H1 (cell line): Measurements from ENCODE around the gene EGFLAM. TPM values are rescaled to one million over a fixed set of nuclear protein-coding genes. Genes with fewer than 3 reads are reported as not detected.

Source experiments
- CTCF ChIA-PET: fragments of 300-600 bp; sonication (Branson Sonifier 250); formaldehyde crosslinking; loops from one replicate; lab custom pipeline; 2021; ENCODE audit not compliant: partially characterized antibody; lab: Charles Lee
- POLR2A ChIA-PET: fragments of 300-600 bp; sonication (Branson Sonifier 250); formaldehyde crosslinking; loops from one replicate; lab custom pipeline; 2021; ENCODE audit warnings: inconsistent platforms; ENCODE audit not compliant: partially characterized antibody; lab: Charles Lee
- DNase-seq, 2 experiments: peaks; one replicate each; pipeline versions ENCODE4 v3.0.0 to v3.0.0-alpha.2; 2010 to 2022; ENCODE audit warnings: low spot score in 2 of 2, low read depth in 1 of 2, mixed read lengths in 1 of 2
- FAIRE-seq: peaks from 2 replicates; lab custom pipeline; 2011; peaks lifted over from hg19 to GRCh38; lab: Jason Lieb, UNC
- H2AFZ ChIP-seq: 2 replicates; pipeline ENCODE4 v1.8.1; 2012; ENCODE audit warnings: low read length, inconsistent platforms
- H2AK5ac ChIP-seq: 2 replicates; pipeline ENCODE4 v1.6.1; 2013; ENCODE audit warnings: low read depth, low read length
- H2BK120ac ChIP-seq: replicated peaks from 2 replicates; pipeline ENCODE3; 2013; ENCODE audit warnings: low read depth, low read length, inconsistent platforms
- H2BK12ac ChIP-seq: 2 replicates; pipeline ENCODE4 v1.6.1; 2013; ENCODE audit warnings: low read depth, low read length
- H2BK15ac ChIP-seq: 2 replicates; pipeline ENCODE4 v1.6.1; 2013; ENCODE audit warnings: low read length
- H2BK20ac ChIP-seq: 2 replicates; pipeline ENCODE4 v1.6.1; 2013; ENCODE audit warnings: low read length
- H2BK5ac ChIP-seq: 2 replicates; pipeline ENCODE4 v1.6.1; 2013; ENCODE audit warnings: low read depth, low read length
- H3K14ac ChIP-seq: 2 replicates; pipeline ENCODE4 v1.6.1; 2013; ENCODE audit warnings: inconsistent platforms; ENCODE audit not compliant: insufficient read length
- H3K18ac ChIP-seq: 2 replicates; pipeline ENCODE4 v1.6.1; 2013; ENCODE audit warnings: low read length; ENCODE audit errors: extremely low read depth
- H3K23ac ChIP-seq: 2 replicates; pipeline ENCODE4 v1.6.1; 2013; ENCODE audit warnings: inconsistent platforms; ENCODE audit not compliant: insufficient read length
- H3K23me2 ChIP-seq: 2 replicates; pipeline ENCODE4 v1.6.1; 2013; ENCODE audit warnings: low read depth, low read length
- H3K27ac ChIP-seq: 2 replicates; pipeline ENCODE4 v1.6.1; 2011; ENCODE audit warnings: low read depth, low read length, inconsistent platforms
- H3K27me3 ChIP-seq, 4 experiments: replicated peaks in 1 of 4; 1 replicate in 1 of 4; 2 replicates in 3 of 4; pipeline versions ENCODE4 v1.6.1 to v1.8.1; 2011 to 2013; ENCODE audit warnings: low read length in 3 of 4, mild to moderate bottlenecking in 3 of 4, inconsistent platforms in 2 of 4, mixed read lengths in 2 of 4, moderate library complexity in 1 of 4; ENCODE audit not compliant: control insufficient read depth in 3 of 4, insufficient read depth in 3 of 4; ENCODE audit errors: extremely low read depth in 1 of 4
- H3K36me3 ChIP-seq, 4 experiments: 2 replicates each; pipeline versions ENCODE4 v1.6.1 to v1.8.1; 2011 to 2013; ENCODE audit warnings: mild to moderate bottlenecking in 4 of 4, low read length in 3 of 4, moderate library complexity in 2 of 4, control low read depth in 1 of 4, inconsistent platforms in 1 of 4; ENCODE audit not compliant: insufficient read depth in 4 of 4, control insufficient read depth in 2 of 4
- H3K4ac ChIP-seq: replicated peaks from 2 replicates; pipeline ENCODE3; 2013; ENCODE audit warnings: low read length, low read depth, mixed read lengths, inconsistent platforms; ENCODE audit not compliant: insufficient read length
- H3K4me1 ChIP-seq, 4 experiments: replicated peaks in 1 of 4; 1 replicate in 1 of 4; 2 replicates in 3 of 4; pipeline versions ENCODE4 v1.6.1 to v1.8.1; 2011 to 2013; ENCODE audit warnings: low read length in 3 of 4, inconsistent platforms in 2 of 4, mixed read lengths in 1 of 4; ENCODE audit not compliant: insufficient read depth in 4 of 4, control insufficient read depth in 3 of 4
- H3K4me2 ChIP-seq, 2 experiments: 2 replicates each; pipeline versions ENCODE4 v1.6.1 to v1.8.1; 2011 to 2013; ENCODE audit warnings: low read depth in 2 of 2, low read length in 2 of 2, control low read depth in 1 of 2, inconsistent platforms in 1 of 2, mild to moderate bottlenecking in 1 of 2; ENCODE audit not compliant: insufficient read depth in 1 of 2
- H3K4me3 ChIP-seq, 4 experiments: fragments of 200-600, 300-600 bp in 1 of 4; sonication (generic), shearing (Covaris generic), sonication (Bioruptor Twin) in 1 of 4; 2 replicates each; pipeline versions ENCODE4 v1.5.1 to v1.8.1; 2011 to 2016; ENCODE audit warnings: low read length in 4 of 4, low read depth in 3 of 4, control low read depth in 2 of 4, inconsistent platforms in 2 of 4, mild to moderate bottlenecking in 2 of 4, mixed read lengths in 1 of 4, moderate library complexity in 1 of 4; ENCODE audit not compliant: insufficient read depth in 2 of 4; ENCODE audit errors: extremely low read depth in 1 of 4
- H3K56ac ChIP-seq: replicated peaks from 2 replicates; pipeline ENCODE3; 2013; ENCODE audit warnings: low read depth, mild to moderate bottlenecking, mixed read lengths, low read length, inconsistent platforms; ENCODE audit not compliant: insufficient read length
- H3K79me1 ChIP-seq: 2 replicates; pipeline ENCODE4 v1.6.1; 2013; ENCODE audit warnings: low read depth, low read length, control low read depth
- H3K79me2 ChIP-seq, 2 experiments: 2 replicates each; pipeline versions ENCODE4 v1.6.1 to v1.8.1; 2012 to 2013; ENCODE audit warnings: low read length in 2 of 2, mild to moderate bottlenecking in 2 of 2, inconsistent platforms in 1 of 2; ENCODE audit not compliant: insufficient read depth in 2 of 2, control insufficient read depth in 1 of 2
- H3K9ac ChIP-seq, 4 experiments: replicated peaks in 1 of 4; 1 replicate in 1 of 4; 2 replicates in 3 of 4; pipeline versions ENCODE4 v1.6.1 to v1.8.1; 2011 to 2013; ENCODE audit warnings: low read depth in 3 of 4, low read length in 3 of 4, control low read depth in 2 of 4, mild to moderate bottlenecking in 2 of 4, moderate library complexity in 2 of 4, inconsistent platforms in 1 of 4; ENCODE audit errors: extremely low read depth in 1 of 4
- H3K9me3 ChIP-seq, 2 experiments: 2 replicates each; pipeline versions ENCODE4 v1.6.1 to v1.8.1; 2012 to 2013; ENCODE audit warnings: mild to moderate bottlenecking in 2 of 2, moderate library complexity in 2 of 2, control low read depth in 1 of 2, inconsistent platforms in 1 of 2, low read depth in 1 of 2, low read length in 1 of 2, mixed read lengths in 1 of 2; ENCODE audit not compliant: insufficient read depth in 2 of 2
- H4K20me1 ChIP-seq, 2 experiments: replicated peaks in 1 of 2; 2 replicates each; pipeline versions ENCODE3 to v1.8.1; 2011 to 2013; ENCODE audit warnings: inconsistent platforms in 2 of 2, low read length in 2 of 2, mild to moderate bottlenecking in 1 of 2; ENCODE audit not compliant: insufficient read depth in 2 of 2, control insufficient read depth in 1 of 2
- H4K5ac ChIP-seq: 2 replicates; pipeline ENCODE4 v1.6.1; 2013; ENCODE audit warnings: low read length, low read depth, mixed read lengths, inconsistent platforms; ENCODE audit not compliant: insufficient read length
- H4K8ac ChIP-seq: 2 replicates; pipeline ENCODE4 v1.8.0; 2013; ENCODE audit warnings: mild to moderate bottlenecking, moderate library complexity, low read length, inconsistent platforms; ENCODE audit not compliant: insufficient read depth; ENCODE audit errors: extremely low read depth
- H4K91ac ChIP-seq: replicated peaks from 2 replicates; pipeline ENCODE3; 2013; ENCODE audit warnings: low read length, mixed read lengths, inconsistent platforms; ENCODE audit not compliant: insufficient read length
- ASH2L ChIP-seq: fragments of 200-600, 300-600 bp; sonication (generic); IDR thresholded peaks from one replicate; pipeline ENCODE4 v1.7.1; 2017; ENCODE audit warnings: low read length
- BACH1 ChIP-seq: IDR thresholded peaks from 2 replicates; pipeline ENCODE4 v1.6.1; 2012; ENCODE audit warnings: low read length, improper control_type of control experiment
- BCL11A ChIP-seq, 2 experiments: IDR thresholded peaks; one replicate each; pipeline ENCODE4 v1.6.1; 2011; ENCODE audit warnings: low read depth in 2 of 2, low read length in 2 of 2, mild to moderate bottlenecking in 2 of 2
- CBX5 ChIP-seq: fragments of 300-800, 300-1000 bp; sonication (generic); IDR thresholded peaks from 2 replicates; pipeline ENCODE4 v1.7.1; 2016; ENCODE audit warnings: antibody characterized with exemption, low read length, low read depth
- PHF8 ChIP-seq: fragments of 200-600 bp; sonication (generic); conservative IDR thresholded peaks from 2 replicates; pipeline ENCODE4 v1.7.1; 2012; ENCODE audit warnings: low read depth, mild to moderate bottlenecking, inconsistent platforms, low read length, moderate library complexity
- POLR2A ChIP-seq, 2 experiments: IDR thresholded peaks; 1 replicate in 1 of 2; 2 replicates in 1 of 2; pipeline ENCODE4 v1.6.1; 2011; ENCODE audit warnings: low read depth in 2 of 2, low read length in 2 of 2, mild to moderate bottlenecking in 2 of 2; ENCODE audit errors: control extremely low read depth in 1 of 2
- RBBP5 ChIP-seq: IDR thresholded peaks from 2 replicates; pipeline ENCODE4 v1.7.1; 2012; ENCODE audit warnings: low read depth, mild to moderate bottlenecking, inconsistent platforms, low read length, moderate library complexity, borderline replicate concordance
- RNF2 ChIP-seq: fragments of 200-900, 300-1000 bp; sonication (generic); IDR thresholded peaks from 2 replicates; pipeline ENCODE4 v1.7.1; 2016; ENCODE audit warnings: borderline replicate concordance, low read depth, mild to moderate bottlenecking, antibody characterized with exemption, low read length; ENCODE audit not compliant: poor library complexity, severe bottlenecking; ENCODE audit errors: missing control alignments
- SIX5 ChIP-seq: IDR thresholded peaks from 2 replicates; pipeline ENCODE4 v1.6.1; 2011; ENCODE audit warnings: mild to moderate bottlenecking, low read depth, low read length
- SP1 ChIP-seq: IDR thresholded peaks from 2 replicates; pipeline ENCODE4 v1.6.1; 2011; ENCODE audit warnings: low read depth, low read length
- SRF ChIP-seq: IDR thresholded peaks from 2 replicates; pipeline ENCODE4 v1.6.1; 2011; ENCODE audit warnings: mild to moderate bottlenecking, low read depth, low read length, moderate library complexity
- ZNF274 ChIP-seq: IDR thresholded peaks from 2 replicates; pipeline ENCODE4 v1.7.0; 2012; ENCODE audit warnings: low read length, borderline replicate concordance; ENCODE audit errors: extremely low read depth
- WGBS, 2 experiments: shearing (Covaris generic) in 1 of 2; methylation state at CpG; one replicate each; pipeline versions ENCODE4 v1.1.6 to v1.1.7; 2013 to 2015; ENCODE audit warnings: low lambda C conversion rate in 2 of 2, mixed read lengths in 2 of 2, inconsistent platforms in 1 of 2, low coverage in 1 of 2, missing lambda C conversion rate in 1 of 2; ENCODE audit not compliant: insufficient replicate concordance in 2 of 2, insufficient coverage in 1 of 2, insufficient read length in 1 of 2; ENCODE audit errors: extremely low coverage in 1 of 2, missing lambda C conversion rate in 1 of 2; 5-methylcytosine and 5-hydroxymethylcytosine counted together
- polyA plus RNA-seq, 7 experiments: library from polyadenylated mRNA; depleted of rRNA in 3 of 7; stranded (reverse) in 5 of 7; unstranded in 2 of 7; fragments of >200 nt in 5 of 7; fragments of 200-250 nt in 2 of 7; gene quantifications; 1 replicate in 5 of 7; 2 replicates in 1 of 7; 4 replicates in 1 of 7; pipeline versions ENCODE4 v1.2.1 to v1.2.3, GENCODE V29; 2011 to 2013; ENCODE audit warnings: missing spikeins in 2 of 7, mixed read lengths in 2 of 7
- total RNA-seq: library from RNA; stranded (reverse); fragmentation: NEBNext Ultra II Directional; extraction: Animal tissue kit (Norgen Biotek cat#: 25700); gene quantifications from 2 replicates; pipeline ENCODE4 v1.2.1, GENCODE V29; 2021

Gene EGFLAM
- total and polyA plus RNA-seq, 2 of the 8 experiments (the other 6 are each of a cell fraction or from before 2014, with no cell fraction given): 0.20 to 0.24 TPM

- H3K27ac ChIP-seq: no peak overlapping the region
- FAIRE-seq (no peak), DNase-seq (no peak)
These were observed 58.3 kb downstream of the EGFLAM start for GRCh38 chr5:38316544-38317224.

More at GRCh38 chr5:38316544-38317224, 58.3 kb downstream of the EGFLAM start:
- Histone ChIP-seq H3K79me1 (no peaks in the 10 kb centered on the region), H3K4me2 (no peak overlapping the region), H3K27me3 (no peaks in the 10 kb centered on the region), H2AFZ (no peak overlapping the region), H3K36me3 (no peaks in the 10 kb centered on the region), H3K9me3 (0 out of 4 replicates have a peak, but pooled peaks cover 0 to 2% of the 10 kb centered on the region in 2 experiments), H2BK15ac (no peak overlapping the region), H3K56ac (no peak overlapping the region), H4K5ac (no peak overlapping the region), H4K91ac (no peak overlapping the region), H2BK12ac (no peak overlapping the region), H4K8ac (no peak overlapping the region), H3K23me2 (no peaks in the 10 kb centered on the region), H3K4ac (no peak overlapping the region), H4K20me1 (no peaks in the 10 kb centered on the region), H3K4me3 (no peak overlapping the region), H2BK20ac (no peak overlapping the region), H2BK5ac (no peak overlapping the region), H3K4me1 (no peaks in the 10 kb centered on the region), H3K79me2 (no peaks in the 10 kb centered on the region), H3K9ac (no peak overlapping the region), H3K23ac (no peak overlapping the region), H2AK5ac (no peak overlapping the region), H3K14ac (no peak overlapping the region), H2BK120ac (no peak overlapping the region), H3K18ac (no peak overlapping the region)
- ChIA-PET POLR2A (no interaction called here), CTCF (interaction anchor here (0.6 to 3.1 kb wide), 6 partner anchors 10 to 1108 kb away, joined by 3 to 11 read pairs (median 4); partner anchors contain the start of gene DAB2)
- TF ChIP-seq PHF8 (no peak), ZNF274 (no peak), SRF (no peak), RBBP5 (no peak), BACH1 (no peak), ASH2L (no peak), RNF2 (no peak), SP1 (no peak), CBX5 (no peak), BCL11A (IDR thresholded peaks at IDR 0.05; ENCODE audit: low read depth in 2 of 2, low read length in 2 of 2) (no peak), POLR2A (IDR thresholded peaks at IDR 0.05; ENCODE audit: control extremely low read depth in 1 of 2, low read depth in 2 of 2, low read length in 2 of 2) (no peak), SIX5 (no peak)
- WGBS, 2 experiments: 85% methylated on average over 6 of the region's 6 CpGs; no CpG with 5 or more reads in 1 of the 2 experiments
